Measurements from ENCODE around the gene FAM240B.

DNA sequence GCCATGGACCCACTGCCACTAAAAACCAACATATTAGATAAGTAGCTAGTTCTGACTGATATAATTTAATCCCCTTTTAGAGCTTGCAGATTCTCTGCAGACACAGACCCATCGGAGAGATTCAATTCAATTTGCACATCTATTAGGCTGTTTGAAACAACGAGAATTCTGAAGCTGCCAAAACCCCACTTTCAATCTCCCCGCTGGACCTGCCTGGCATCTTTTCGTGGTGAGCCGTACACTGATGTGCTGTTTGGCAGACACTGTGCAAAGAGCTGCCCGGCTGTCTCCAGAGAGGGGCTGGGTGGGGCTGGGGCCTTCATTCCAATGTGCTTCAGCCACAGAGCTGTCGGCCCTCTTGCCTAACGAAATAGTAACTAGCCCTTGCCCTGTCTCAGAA is 42.1 kb upstream of the FAM240B start:
- TF ChIP-seq EZH2 (IDR thresholded peaks at IDR 0.05; ENCODE audit: borderline replicate concordance, control insufficient read depth, low read depth, low read length) (no peak), ZNF274 (IDR thresholded peaks at IDR 0.05; ENCODE audit: insufficient read depth, insufficient read length) (no peak)
